Amniotic stem cell (primary cell): ENCODE data around the gene LAMA4.

Experiments used
- DNase-seq: peaks from one replicate; lab custom pipeline; 2025; lab: John Stamatoyannopoulos, UW

Gene LAMA4, protein sequence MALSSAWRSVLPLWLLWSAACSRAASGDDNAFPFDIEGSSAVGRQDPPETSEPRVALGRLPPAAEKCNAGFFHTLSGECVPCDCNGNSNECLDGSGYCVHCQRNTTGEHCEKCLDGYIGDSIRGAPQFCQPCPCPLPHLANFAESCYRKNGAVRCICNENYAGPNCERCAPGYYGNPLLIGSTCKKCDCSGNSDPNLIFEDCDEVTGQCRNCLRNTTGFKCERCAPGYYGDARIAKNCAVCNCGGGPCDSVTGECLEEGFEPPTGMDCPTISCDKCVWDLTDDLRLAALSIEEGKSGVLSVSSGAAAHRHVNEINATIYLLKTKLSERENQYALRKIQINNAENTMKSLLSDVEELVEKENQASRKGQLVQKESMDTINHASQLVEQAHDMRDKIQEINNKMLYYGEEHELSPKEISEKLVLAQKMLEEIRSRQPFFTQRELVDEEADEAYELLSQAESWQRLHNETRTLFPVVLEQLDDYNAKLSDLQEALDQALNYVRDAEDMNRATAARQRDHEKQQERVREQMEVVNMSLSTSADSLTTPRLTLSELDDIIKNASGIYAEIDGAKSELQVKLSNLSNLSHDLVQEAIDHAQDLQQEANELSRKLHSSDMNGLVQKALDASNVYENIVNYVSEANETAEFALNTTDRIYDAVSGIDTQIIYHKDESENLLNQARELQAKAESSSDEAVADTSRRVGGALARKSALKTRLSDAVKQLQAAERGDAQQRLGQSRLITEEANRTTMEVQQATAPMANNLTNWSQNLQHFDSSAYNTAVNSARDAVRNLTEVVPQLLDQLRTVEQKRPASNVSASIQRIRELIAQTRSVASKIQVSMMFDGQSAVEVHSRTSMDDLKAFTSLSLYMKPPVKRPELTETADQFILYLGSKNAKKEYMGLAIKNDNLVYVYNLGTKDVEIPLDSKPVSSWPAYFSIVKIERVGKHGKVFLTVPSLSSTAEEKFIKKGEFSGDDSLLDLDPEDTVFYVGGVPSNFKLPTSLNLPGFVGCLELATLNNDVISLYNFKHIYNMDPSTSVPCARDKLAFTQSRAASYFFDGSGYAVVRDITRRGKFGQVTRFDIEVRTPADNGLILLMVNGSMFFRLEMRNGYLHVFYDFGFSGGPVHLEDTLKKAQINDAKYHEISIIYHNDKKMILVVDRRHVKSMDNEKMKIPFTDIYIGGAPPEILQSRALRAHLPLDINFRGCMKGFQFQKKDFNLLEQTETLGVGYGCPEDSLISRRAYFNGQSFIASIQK (N-terminal part only)

DNA sequence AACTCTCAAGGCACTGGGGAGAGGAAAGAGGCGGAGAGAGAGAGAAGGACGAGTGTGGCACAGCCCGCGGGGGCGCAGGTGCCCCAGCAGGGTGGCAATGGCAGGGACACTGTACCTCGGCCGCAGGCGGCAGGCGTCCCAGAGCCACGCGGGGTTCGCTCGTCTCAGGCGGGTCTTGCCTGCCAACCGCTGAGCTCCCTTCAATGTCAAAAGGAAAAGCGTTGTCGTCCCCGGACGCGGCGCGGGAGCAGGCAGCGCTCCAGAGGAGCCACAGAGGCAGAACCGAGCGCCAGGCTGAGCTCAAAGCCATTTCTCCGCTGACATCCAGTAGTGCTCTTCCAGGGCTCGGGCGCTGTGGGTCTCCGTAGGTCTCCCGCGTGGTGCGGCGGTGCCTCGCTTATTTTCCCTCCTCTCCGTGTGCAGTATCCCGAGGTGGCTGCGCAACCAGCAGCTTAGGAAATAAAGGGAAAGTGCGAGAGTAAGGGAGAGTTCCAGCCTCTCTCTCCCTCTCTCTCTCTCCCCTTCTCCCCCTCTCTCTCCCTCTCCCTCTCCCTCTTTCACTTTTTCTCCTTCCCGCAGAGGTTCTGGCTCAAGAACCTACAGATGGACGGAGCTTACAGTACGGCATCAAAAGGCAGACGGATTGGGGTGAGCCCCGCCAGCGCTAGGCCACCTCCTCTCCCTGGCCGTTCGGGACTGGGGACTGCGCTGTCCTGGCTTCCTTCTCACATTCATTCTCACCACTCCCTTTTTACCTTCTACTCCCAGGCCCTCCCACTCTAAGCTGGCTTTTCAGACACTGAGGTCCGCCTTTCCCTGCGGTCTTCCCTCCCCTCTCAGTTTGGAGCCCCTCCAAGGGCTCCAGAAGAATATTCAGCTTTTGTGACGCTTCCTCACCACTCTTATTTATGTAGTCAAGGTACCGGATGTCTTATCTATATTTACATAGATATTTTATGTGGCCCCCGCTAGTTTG, at the start of gene LAMA4:
LAMA4 (minus strand) TSS at position 727 of the 976 bp plus-strand sequence; CDS start at position 310, 417 bp downstream.
- no peak for DNase-seq

DNA sequence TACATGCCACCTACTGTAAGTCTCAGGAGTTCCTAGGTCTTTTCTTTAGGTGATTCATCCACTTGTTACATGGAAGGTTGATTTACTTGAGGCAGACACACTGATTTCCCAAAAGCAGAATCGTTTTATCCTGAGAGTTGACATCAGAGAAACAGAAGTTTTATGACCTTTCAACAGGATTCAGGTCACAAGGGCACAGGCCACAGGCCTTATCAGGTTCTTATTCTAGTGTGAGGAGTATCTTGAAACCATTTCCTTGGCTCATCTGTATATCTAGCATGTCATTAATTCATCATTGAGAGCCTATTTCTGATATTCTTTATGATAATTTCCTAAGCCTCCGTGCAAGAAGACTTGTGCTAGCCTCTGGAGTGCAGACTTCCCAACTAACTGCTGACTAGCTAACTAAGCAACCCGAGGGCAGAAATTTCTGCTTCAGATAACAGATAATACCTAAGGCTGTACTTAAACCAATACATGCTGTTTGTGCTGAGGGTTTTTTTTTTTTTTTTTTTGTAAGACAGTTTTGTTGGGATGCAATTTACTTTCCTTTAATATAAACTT, 47.9 kb upstream of the LAMA4 start:
- no peak for DNase-seq

DNA sequence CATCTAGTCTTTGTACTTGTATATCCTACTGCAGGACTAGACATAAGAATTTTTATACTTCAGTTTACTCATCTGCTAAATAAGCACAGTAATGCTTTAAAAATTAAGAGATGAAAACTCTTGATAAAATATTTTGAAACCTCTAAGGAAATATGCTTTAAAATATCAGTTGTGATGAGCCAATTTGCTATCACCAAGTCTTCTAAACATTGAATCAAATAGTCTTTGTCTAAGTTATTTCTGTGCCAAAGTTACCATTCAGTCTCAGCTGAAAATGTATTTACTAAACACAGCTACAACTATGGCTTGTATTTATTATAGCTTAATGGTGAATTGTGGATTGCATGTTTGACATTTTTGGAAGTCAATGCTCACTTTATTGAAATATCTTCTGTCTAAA, 46.5 kb upstream of the LAMA4 start:
- DNase-seq: no peak

DNA sequence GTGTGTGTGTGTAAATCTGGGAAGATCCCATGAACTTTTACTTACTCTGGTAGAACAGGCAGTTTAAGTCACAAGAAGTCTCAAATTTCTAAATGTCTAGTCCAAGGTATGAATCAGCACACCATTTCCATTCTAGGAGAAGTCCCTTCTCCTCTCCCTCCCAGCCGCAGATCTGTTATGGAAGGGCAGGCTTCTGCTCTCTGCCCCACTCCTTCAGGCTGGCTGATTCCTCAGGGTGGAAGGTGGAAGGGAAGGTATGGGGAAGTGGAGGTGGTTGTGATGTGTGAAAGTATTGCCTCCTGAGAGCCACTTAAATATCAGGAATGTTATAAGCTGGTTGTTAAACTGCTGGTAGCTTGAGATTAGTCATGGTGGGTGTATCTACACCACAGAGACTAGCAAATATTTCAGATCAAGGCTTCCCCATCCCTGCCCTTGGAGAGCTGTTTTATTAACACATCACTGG, 44.5 kb upstream of the LAMA4 start:
- DNase-seq: peak; percentile 19

DNA sequence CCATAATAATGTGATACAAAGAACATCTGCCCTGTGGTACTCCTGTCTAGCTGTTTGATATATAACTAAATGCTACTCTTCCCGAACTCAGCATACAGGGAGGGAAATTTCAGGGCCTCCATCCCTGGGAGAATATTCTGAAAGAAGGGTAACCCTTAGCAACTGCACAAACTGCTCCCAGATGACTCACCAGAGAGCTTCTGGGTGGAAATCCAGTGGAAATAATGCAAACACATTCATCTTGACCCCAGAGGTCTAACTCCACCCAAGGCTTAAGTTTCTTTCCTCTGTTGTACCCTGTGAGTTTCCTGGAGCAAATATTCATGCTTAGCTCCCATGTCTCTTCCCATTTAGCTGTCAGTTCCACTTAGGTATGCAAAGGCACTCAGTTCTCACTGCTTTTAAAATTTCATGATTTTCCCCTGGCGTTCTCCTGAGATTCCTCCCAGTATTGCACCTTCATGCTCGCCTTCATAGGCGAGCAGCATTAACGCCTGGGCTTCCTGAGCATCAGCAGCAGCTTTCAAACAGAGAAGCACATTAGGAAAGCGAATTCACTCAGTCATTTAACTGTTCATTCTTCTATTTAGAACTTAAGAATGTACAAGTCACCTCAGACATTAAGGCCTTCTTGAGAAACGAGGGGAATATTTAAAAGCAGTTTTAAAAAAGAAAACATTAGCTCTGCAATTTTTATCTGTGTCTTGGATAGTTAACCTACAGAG, 43.8 kb upstream of the LAMA4 start:
- DNase-seq: peak; percentile 50

DNA sequence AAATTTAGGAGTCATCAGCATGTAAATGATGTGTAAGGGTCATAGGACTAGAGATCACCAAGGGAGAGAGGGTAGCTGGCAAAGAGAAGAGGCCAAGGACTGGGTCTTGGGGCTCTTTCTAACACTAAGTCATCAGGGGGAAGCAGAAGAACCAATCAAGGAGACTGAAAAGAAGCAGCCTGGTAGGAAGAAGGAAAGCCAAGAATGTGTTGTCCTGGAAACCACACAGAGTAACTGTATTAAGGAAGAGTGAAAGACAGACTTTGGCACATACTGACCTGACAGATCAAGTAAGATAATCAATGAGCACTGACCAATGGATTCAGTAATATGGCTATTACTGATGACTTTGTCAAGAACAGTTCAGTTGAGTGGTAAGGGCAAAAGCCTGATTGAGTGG, 42.3 kb upstream of the LAMA4 start:
- DNase-seq: no peak

DNA sequence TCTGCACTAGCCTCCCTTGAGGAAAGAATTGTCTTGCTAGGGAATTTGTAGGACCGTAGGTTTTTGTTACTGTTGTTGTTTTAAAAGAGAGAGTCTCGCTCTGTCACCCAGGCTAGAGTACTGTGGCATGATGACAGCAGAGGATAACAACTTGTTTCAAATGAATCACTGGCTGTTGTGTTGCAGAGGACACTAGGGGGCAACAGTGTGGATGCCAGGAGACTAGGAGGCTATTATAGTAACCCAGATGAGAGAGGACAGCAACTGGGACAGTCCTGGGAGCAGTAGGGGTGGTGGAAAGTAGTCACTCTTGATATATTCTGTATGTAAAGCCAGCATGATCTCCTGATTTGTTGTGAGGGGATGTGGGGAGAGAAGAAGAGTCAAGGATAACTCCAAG, 41.8 kb upstream of the LAMA4 start:
- peak; percentile 41 for DNase-seq

DNA sequence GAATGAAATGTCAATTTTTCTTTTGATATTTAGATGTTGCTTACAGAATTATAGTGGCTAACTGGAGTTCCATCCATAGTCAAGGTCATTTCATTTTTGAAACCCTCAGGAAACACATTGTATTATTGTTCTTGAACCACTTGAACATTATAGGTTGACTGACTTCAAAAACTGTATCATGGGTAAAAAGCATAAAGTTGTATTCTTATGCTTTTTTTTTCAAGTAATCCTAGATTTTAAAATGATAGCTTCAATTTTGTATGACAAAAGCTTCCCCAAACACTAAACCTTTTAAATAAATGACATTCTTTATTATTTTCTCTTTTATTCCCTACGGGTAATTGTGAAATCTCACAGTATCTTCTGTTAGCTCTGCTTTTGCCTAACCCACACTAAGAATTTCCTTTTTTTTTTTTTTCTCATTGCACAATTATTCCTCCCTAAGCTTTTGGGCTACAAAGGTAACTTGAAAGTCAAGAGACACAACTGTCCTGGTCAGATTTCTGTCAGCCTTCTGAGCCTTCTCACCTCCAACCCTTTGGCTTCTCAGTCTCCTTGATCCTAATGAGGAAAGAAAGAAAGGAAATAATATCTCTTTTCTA, 36.9 kb upstream of the LAMA4 start:
- DNase-seq: no peak

DNA sequence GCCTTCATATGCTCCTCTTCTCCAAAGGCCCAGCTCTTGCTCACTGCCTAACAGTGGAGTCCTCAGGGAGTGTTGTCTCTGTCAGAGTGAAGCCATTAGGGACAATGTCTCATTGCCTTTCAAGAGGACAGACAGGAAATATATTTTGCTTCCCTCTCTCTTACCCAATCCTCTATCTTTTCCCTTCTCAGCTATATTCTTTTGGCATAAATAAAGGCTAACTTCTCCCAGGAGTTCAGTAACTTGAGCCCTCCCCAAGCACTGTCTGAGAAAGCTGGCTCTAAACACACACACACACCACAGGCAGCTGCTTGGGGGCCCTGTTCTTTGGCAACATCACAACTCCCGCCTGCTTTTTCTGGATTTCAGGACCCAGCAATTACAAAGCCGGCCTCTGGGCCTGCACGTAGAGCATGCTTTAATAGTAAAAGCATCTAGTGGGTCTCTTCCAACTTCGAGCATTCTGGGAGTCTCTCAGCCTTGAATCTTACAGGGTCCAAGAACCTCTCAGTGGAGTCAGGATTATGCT, 34.7 kb upstream of the LAMA4 start:
- no peak for DNase-seq

DNA sequence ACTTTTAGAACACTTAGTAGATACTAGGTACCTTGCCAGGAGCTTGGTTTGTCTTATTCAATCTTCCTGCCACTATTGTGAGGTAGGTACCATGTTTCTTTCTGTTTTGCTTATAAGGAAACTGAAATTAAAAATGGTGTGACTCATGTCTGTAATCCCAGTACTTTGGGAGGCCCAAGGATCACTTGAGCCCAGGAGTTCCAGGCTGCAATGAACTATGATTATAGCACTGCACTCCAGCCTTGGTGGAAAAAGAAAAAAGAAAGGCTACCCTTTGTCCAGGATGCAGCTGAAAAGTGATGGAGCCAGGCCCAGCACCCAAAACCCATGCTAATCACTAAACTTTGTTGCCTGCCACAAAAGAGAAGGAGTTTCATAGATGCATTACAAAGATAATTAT, 34.1 kb upstream of the LAMA4 start:
- DNase-seq: no peak

DNA sequence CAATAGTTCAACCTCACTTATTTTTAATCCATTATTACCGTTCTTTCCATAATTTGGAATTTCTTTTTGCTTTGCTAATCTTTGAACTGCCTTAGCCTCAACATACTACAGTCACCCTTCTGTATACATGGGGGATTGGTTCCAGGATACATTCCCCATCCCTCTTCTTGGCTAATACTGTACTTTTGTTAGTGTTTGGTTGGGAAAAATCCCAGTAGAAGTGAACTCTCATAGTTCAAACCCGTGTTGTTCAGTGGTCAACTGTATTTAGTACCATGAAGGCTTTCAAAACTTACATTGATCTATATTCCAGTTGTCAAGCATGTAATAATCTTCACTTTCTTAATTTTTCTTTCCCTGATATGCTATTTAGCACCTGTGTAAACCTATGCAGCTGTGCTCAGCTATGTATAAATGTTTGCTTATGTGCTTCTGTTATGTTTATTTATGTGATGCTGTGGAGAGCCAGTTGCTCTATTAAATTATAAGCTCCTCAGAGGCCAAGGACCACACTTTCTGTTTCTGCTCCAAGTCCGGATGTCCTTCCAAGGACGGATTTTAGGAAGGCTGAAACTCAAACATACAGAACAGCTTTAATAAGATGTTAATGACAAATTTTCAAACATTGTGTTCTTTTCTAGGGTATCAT, 33.3 kb upstream of the LAMA4 start:
- no peak for DNase-seq

DNA sequence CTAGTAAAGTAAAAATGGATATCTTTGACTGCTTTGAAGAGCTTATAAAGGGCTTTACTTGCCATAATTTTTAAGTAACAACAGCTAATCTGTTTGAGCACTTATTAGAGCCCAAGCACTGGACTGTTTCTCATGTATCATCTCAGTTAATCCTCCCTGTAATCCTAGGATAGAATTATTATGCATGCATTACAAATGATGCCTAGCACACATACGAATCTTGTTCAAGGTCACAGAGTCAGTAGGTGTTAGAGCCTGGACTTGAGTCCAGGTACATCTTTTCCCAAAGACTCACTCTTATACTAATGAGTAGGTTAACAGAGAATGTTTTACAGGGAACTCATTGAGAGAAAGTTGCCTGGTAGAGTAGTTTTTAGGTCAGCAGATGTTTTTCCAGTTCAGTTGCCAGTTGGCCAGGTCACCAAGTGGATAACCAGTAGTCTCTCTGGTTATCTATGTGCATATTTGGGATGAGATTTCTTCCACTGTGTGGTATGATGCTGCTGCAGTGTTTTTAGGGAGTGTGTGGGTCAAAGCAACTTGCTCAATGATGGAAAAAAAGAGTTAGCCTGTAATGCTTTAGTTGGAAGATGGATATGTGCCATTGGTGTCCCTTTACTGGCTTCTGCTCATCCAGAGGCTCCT, 32.3 kb upstream of the LAMA4 start:
- DNase-seq: no peak

DNA sequence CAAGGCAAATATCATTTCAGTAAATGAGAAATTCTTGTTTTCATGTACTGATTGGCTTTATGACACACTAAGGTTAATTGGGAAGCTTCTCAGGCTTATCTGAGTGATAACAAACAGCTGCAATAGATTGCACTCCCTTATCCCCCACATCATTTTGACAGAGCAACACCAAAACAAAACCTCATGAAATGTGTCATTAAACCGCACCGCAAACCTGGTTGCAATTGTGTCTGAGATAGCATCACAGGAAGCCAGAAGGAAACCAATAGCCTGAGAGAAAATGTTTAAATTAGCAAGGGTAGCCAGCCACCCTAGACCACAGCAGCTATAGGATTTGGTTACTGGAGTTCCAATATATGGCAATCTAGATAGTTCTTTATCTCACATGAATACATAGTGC, 31.6 kb upstream of the LAMA4 start:
- no peak for DNase-seq

DNA sequence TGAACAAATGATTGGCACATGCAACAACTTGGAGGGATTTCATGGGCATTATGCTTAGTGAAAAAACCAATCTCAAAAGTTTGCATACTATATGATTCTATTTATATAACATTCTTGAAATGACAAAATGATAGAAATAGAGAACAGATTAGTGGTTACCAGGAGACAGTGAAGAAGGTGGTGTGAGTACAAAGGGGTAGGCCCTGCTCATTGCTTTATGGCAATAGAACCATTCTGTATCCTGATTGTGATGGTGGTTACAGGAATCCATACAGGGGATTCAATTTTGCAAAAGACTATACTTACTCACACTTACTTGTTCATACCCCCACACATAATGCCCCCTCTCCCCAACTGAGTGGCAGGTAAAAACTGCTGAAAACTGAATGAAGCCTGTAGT, 30.2 kb upstream of the LAMA4 start:
- no peak for DNase-seq

DNA sequence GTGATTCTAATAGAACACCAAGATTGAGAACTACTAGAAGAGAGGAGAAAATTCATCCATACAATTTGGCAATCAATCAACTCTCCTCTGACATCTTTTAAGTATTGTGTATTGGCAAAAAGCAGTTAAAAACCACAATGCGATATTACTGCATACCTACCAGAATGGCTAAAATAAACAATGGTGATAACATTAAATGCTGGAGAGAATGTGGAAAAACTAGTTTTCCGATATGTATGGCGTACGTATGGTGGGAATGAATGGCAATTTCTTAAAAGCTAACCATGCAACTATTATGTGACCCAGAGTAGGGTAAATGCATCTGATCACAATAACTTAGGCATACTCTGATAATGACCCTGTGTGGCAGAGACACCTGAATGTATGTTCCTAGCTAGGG, 29.3 kb upstream of the LAMA4 start:
- no peak for DNase-seq

DNA sequence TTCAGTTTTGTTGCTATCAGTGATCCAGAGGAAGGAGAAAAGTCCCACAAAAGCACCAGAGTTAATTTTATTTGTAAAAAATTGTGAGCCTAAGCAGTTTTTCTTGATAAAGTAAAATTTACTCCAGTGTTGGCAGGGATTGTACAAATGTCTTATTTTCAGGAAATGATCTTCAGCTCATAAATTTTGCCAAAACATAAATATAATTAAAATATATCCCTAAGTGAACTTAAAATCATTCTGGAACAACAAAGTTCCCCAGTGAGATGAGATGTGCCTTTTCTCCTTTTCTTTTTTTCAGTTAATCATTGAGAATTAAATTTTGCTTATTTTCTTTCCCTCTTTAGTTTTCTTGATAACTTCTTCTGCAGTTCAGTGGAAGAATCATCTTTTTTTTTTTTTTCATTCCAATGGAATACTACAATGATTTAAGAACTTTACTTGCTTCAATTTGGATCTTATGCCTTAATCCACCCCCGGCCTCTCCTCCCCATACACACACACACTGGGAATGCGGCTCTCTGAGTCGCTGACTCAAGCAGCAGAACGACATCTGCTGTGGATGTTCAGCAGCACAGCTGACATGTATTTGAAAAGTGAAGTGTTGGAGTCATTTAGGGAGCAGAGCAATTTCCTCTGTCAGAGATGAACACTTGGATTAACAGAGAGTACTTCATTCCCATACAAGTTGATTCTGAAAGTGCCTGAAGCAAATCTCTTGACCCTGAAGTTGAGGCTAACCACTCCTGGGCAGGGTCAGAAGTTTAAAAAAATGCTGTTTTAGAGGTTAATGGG, 27.7 kb upstream of the LAMA4 start:
- DNase-seq: peak; percentile 83
